MCF 10A (cell line): ENCODE results near the gene SOX2. TPM values are rescaled to one million over a fixed set of nuclear protein-coding genes. Genes with fewer than 3 reads are reported as not detected.

Source experiments
- BruUV-seq: library from RNA; stranded (reverse); fragments of 400-500 nt; replicated peaks from 2 replicates; lab custom pipeline; 2021; lab: Mats Ljungman, UMichigan
- CTCF ChIA-PET: fragments of 300-600 bp; sonication (Branson Sonifier 250); formaldehyde crosslinking; extraction: SDS; loops from one replicate; lab custom pipeline; 2021; ENCODE audit warnings: antibody characterized with exemption, inconsistent platforms; lab: Yijun Ruan, JAX
- POLR2A ChIA-PET: fragments of 300-600, 350-650 bp; sonication (Branson Sonifier 250); formaldehyde crosslinking; extraction: SDS; loops from one replicate; lab custom pipeline; 2020; ENCODE audit warnings: antibody characterized with exemption, inconsistent platforms; lab: Yijun Ruan, JAX
- DNase-seq: peaks from one replicate; pipeline ENCODE4 v3.0.0-alpha.2; 2018; ENCODE audit not compliant: unreplicated experiment
- H3K27ac Mint-ChIP-seq: one replicate; pipeline ENCODE4 v1.8.0; 2022; ENCODE audit warnings: mild to moderate bottlenecking, low read depth, mixed read lengths; ENCODE audit not compliant: unreplicated experiment
- H3K27me3 Mint-ChIP-seq: one replicate; pipeline ENCODE4 v1.8.0; 2022; ENCODE audit warnings: mixed read lengths; ENCODE audit not compliant: insufficient read depth, unreplicated experiment
- H3K36me3 Mint-ChIP-seq: one replicate; pipeline ENCODE4 v1.8.0; 2022; ENCODE audit warnings: mild to moderate bottlenecking, moderate library complexity, mixed read lengths; ENCODE audit not compliant: insufficient read depth, unreplicated experiment
- H3K4me1 Mint-ChIP-seq: one replicate; pipeline ENCODE4 v1.8.0; 2022; ENCODE audit warnings: mixed read lengths; ENCODE audit not compliant: insufficient read depth, unreplicated experiment
- H3K4me3 Mint-ChIP-seq: one replicate; pipeline ENCODE4 v1.8.0; 2022; ENCODE audit warnings: mild to moderate bottlenecking, moderate library complexity, mixed read lengths; ENCODE audit not compliant: unreplicated experiment
- H3K9me3 Mint-ChIP-seq: one replicate; pipeline ENCODE4 v1.8.0; 2022; ENCODE audit warnings: mixed read lengths; ENCODE audit not compliant: unreplicated experiment
- intact Hi-C: fragments of 100-400 bp; cut with micrococcal nuclease; formaldehyde crosslinking; loops from 2 replicates; pipeline ENCODE4 v1.14.1; 2022
- total RNA-seq: library from RNA; stranded (reverse); gene quantifications from 2 replicates; pipeline ENCODE4 v1.2.3, GENCODE V29; 2022
- TF ChIP-seq, protein P1 (sequence below): fragments of 200-600 bp; IDR thresholded peaks from one replicate; pipeline ENCODE4 v1.8.0; 2022; ENCODE audit warnings: antibody characterized with exemption, mild to moderate bottlenecking; ENCODE audit not compliant: unreplicated experiment

SOX2 gene
- total RNA-seq, 1 experiment from 2014 or later: not detected

DNA sequence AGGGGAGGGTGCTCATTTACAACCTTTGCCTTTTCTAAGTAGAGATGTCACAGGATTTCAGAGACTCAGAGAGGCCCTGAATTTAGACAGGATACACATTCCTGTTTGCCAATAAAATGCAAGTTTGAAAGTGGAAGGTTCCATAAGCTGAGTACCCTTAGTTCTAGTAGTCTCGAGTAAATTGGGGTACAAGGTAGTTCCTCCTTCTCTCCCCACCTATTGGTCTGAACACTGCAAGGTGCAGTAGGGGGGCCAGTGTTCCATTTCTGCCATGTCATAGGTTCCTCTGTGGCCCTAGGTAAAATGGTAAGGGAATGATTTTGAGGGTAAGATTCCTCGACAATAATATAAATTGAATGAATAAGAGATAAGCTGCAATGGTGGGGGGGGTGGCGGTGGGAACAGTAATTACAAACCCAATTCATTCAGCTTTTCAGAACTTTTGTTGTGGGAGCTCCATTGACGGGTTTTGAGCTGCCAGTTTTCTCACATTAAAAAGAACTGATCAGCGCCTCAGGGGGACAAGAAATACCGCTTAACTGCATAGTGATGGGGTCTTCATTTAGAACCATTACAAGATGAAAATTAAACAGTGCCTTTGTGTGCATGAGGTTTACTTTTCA, 5.9 kb downstream of the SOX2 start:
- intact Hi-C loops: no loop called here
- Mint-ChIP-seq H3K27me3 (no peaks in the 10 kb centered on the region), H3K27ac (no peak overlapping the region), H3K4me3 (no peak overlapping the region), H3K36me3 (no peaks in the 10 kb centered on the region), H3K4me1 (no peaks in the 10 kb centered on the region), H3K9me3 (no peaks in the 10 kb centered on the region)
- TF ChIP-seq, protein P1, sequence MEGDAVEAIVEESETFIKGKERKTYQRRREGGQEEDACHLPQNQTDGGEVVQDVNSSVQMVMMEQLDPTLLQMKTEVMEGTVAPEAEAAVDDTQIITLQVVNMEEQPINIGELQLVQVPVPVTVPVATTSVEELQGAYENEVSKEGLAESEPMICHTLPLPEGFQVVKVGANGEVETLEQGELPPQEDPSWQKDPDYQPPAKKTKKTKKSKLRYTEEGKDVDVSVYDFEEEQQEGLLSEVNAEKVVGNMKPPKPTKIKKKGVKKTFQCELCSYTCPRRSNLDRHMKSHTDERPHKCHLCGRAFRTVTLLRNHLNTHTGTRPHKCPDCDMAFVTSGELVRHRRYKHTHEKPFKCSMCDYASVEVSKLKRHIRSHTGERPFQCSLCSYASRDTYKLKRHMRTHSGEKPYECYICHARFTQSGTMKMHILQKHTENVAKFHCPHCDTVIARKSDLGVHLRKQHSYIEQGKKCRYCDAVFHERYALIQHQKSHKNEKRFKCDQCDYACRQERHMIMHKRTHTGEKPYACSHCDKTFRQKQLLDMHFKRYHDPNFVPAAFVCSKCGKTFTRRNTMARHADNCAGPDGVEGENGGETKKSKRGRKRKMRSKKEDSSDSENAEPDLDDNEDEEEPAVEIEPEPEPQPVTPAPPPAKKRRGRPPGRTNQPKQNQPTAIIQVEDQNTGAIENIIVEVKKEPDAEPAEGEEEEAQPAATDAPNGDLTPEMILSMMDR: no peak
- CTCF ChIA-PET: interaction anchor here (0.6 to 1.4 kb wide), 7 partner anchors 9 to 965 kb away, joined by 3 to 7 read pairs (median 4); no protein-coding TSS in a partner anchor
- no TSS peak for BruUV-seq
- DNase-seq: no peak
- POLR2A ChIA-PET: no interaction called here

DNA sequence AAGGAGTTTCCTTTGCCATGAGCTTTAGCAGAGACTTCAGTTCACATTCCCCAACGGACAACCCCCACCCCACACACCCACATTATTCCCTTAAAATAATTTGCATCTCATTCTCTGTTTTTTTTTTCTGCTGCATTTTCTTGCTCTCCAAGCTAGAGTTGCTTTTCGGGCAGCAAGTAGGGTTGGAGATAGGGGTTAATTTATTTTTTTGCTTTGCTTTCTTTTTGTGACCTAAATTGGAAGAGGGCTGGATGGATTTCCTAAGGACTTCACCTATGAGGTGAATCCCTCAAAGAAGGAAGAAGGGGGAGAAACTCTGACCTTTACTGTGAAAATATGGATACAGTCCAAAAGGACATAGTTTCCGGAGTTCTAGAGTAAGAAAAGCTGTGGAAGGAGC, 6.6 kb downstream of the SOX2 start:
- no TSS peak for BruUV-seq
- intact Hi-C loops: no loop called here
- Mint-ChIP-seq H3K4me1 (no peaks in the 10 kb centered on the region), H3K36me3 (no peaks in the 10 kb centered on the region), H3K27me3 (no peaks in the 10 kb centered on the region), H3K4me3 (no peak overlapping the region), H3K9me3 (no peaks in the 10 kb centered on the region), H3K27ac (no peak overlapping the region)
- DNase-seq: no peak
- ChIA-PET CTCF (interaction anchor here (0.5 to 1.4 kb wide), 7 partner anchors 10 to 962 kb away, joined by 3 to 7 read pairs (median 4); no protein-coding TSS in a partner anchor), POLR2A (no interaction called here)
- TF ChIP-seq, protein P1: no peak

DNA sequence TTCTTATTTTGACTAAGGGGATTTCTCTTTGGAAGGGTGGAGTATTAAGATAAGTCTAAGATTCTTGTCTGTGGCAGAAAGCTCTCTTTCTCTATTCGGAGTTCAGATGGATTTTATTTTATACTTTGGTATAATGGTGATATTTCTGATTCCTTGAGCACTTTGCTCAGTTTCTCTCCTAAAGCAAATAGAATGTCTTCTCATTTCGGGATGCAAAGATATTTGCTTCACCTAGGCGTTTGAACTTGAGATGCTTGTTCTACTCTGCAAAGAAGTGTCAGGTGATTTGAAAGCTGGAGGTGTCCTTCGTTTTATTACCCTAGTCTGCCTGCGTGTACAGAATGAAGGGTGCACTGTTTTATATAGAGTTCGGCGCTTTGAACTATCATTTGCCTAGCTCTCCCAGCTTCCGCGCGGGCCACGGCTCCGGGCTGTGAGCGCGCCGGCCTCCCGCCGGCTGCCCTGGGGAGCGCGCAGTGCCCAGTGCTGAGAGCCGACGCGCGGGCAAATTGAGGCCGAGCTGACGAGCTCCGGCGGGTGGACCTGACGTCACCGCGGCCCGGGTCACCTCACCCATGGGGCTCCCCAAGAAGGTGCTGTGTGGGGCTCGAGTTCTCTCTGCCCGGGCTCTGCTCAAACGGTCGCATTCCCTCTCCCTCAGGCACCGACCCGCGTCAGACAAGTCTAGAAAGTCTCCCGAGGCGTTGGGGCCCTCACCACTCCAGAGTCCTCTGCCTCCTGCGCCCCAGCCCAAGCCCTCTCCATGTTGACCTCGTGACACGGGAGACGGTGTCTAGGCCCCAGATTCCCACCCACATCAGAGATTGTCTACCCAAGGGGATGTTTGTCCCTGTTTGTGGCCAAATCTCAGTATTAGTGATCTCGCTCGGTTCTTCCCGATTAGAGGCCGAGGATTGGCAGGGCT, 7.5 kb downstream of the SOX2 start:
- TF ChIP-seq, protein P1: no peak
- no peaks in the 10 kb centered on the region for H3K4me1 Mint-ChIP-seq
- H3K9me3 Mint-ChIP-seq: no peaks in the 10 kb centered on the region
- intact Hi-C loops: no loop called here
- H3K27me3 Mint-ChIP-seq: no peaks in the 10 kb centered on the region
- H3K36me3 Mint-ChIP-seq: no peaks in the 10 kb centered on the region
- no peak for DNase-seq
- H3K4me3 Mint-ChIP-seq: no peak overlapping the region
- no peak overlapping the region for H3K27ac Mint-ChIP-seq
- ChIA-PET CTCF (interaction anchor here (0.5 to 0.8 kb wide), 3 partner anchors 438 to 909 kb away, joined by 3 to 5 read pairs (median 4); no protein-coding TSS in a partner anchor), POLR2A (no interaction called here)
- no TSS peak for BruUV-seq
